OCI-LY1 (cell line): ENCODE data around the gene NISCH.

Experiments used
- H2AFZ ChIP-seq: fragments of 200-600 bp; sonication (generic), shearing (Covaris generic); 2 replicates; pipeline ENCODE4 v1.6.0; 2014; ENCODE audit warnings: antibody characterized with exemption, mild to moderate bottlenecking, low read length
- H3F3A ChIP-seq: fragments of 200-600 bp; sonication (generic), shearing (Covaris generic); 2 replicates; pipeline ENCODE4 v1.6.0; 2014; ENCODE audit warnings: mild to moderate bottlenecking, antibody characterized with exemption, low read length, moderate library complexity; ENCODE audit not compliant: insufficient read depth
- H3K27ac ChIP-seq: fragments of 200-600 bp; sonication (generic); 2 replicates; pipeline ENCODE4 v1.5.1; 2014; ENCODE audit warnings: low read length, mixed run types, mild to moderate bottlenecking, low read depth; ENCODE audit not compliant: poor library complexity, severe bottlenecking
- H3K27me3 ChIP-seq: fragments of 200-600 bp; sonication (generic); 2 replicates; pipeline ENCODE4 v1.6.0; 2014; ENCODE audit warnings: antibody characterized with exemption, mild to moderate bottlenecking, low read length, moderate library complexity; ENCODE audit not compliant: insufficient read depth
- H3K36me3 ChIP-seq: fragments of 200-600 bp; sonication (generic); 2 replicates; pipeline ENCODE4 v1.6.1; 2014; ENCODE audit warnings: mild to moderate bottlenecking, antibody characterized with exemption, low read length, moderate library complexity, mixed read lengths; ENCODE audit not compliant: insufficient read depth
- H3K4me1 ChIP-seq: fragments of 200-600 bp; sonication (generic); 2 replicates; pipeline ENCODE4 v1.5.1; 2014; ENCODE audit warnings: mild to moderate bottlenecking, low read length, moderate library complexity; ENCODE audit not compliant: insufficient read depth, severe bottlenecking
- H3K4me2 ChIP-seq: fragments of 200-600 bp; sonication (generic), shearing (Covaris generic); 2 replicates; pipeline ENCODE4 v1.6.1; 2014; ENCODE audit warnings: low read length
- H3K4me3 ChIP-seq: fragments of 200-600 bp; sonication (generic); 2 replicates; pipeline ENCODE4 v1.5.1; 2014; ENCODE audit warnings: low read length, low read depth, mild to moderate bottlenecking, mixed read lengths; ENCODE audit not compliant: poor library complexity, severe bottlenecking
- H3K79me2 ChIP-seq: fragments of 200-600 bp; shearing (Covaris generic); 2 replicates; pipeline ENCODE4 v1.6.1; 2016; ENCODE audit warnings: mixed run types, low read length, mixed read lengths; ENCODE audit not compliant: insufficient read depth
- H3K9ac ChIP-seq: fragments of 200-600 bp; sonication (generic), shearing (Covaris generic); 2 replicates; pipeline ENCODE4 v1.6.1; 2014; ENCODE audit warnings: mild to moderate bottlenecking, low read length, mixed read lengths
- H3K9me2 ChIP-seq: fragments of 200-600 bp; sonication (generic), shearing (Covaris generic); 2 replicates; pipeline ENCODE4 v1.6.1; 2014; ENCODE audit warnings: low read depth, mild to moderate bottlenecking, low read length, mixed read lengths
- H3K9me3 ChIP-seq: fragments of 200-600 bp; shearing (Covaris generic); 2 replicates; pipeline ENCODE4 v1.6.1; 2014; ENCODE audit warnings: low read length, mixed read lengths
- H4K20me1 ChIP-seq: fragments of 200-600 bp; sonication (generic), shearing (Covaris generic); 2 replicates; pipeline ENCODE4 v1.6.0; 2016; ENCODE audit warnings: mild to moderate bottlenecking, low read length; ENCODE audit not compliant: insufficient read depth
- EZH2 ChIP-seq: fragments of 200-600 bp; sonication (generic), shearing (Covaris generic); IDR thresholded peaks from 2 replicates; pipeline ENCODE4 v1.8.0; 2017; ENCODE audit warnings: borderline replicate concordance, mixed run types, mild to moderate bottlenecking, antibody characterized with exemption, low read length, moderate library complexity, mixed read lengths
- TF ChIP-seq, protein P1 (sequence below): fragments of 200-600 bp; sonication (generic), shearing (Covaris generic); IDR thresholded peaks from 2 replicates; pipeline ENCODE4 v1.5.1; 2017; ENCODE audit warnings: mild to moderate bottlenecking, antibody characterized with exemption, low read length, moderate library complexity, mixed read lengths

The NISCH gene

DNA sequence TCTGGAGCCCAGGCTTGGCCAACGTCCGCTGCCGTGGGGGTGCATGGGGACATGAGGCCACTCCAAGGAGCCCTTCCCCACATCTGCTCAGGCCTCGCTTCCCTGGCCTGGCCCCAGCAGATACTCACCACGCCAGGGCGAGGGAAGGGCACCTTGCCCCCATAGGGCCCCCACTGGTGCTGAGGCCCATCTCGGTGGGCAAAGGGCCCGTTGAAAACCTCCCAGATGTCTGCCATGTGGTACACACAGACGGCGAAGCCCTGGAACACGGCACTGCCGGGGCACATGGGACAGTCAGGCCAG is 15.2 kb upstream of the NISCH start:
- no peak overlapping the region for H3K27ac ChIP-seq
- H3K79me2 ChIP-seq: no peaks in the 10 kb centered on the region
- H3K9me2 ChIP-seq: no peaks in the 10 kb centered on the region
- H2AFZ ChIP-seq: no peak overlapping the region
- H3K9ac ChIP-seq: no peak overlapping the region
- H3K27me3 ChIP-seq: peaks cover 10% of the 10 kb centered on the region; the same call in 1 of the 2 replicates
- H3K36me3 ChIP-seq: no peaks in the 10 kb centered on the region
- no peak overlapping the region for H3K4me3 ChIP-seq
- H3K4me2 ChIP-seq: no peak overlapping the region
- no peaks in the 10 kb centered on the region for H3K9me3 ChIP-seq
- peaks cover 10% of the 10 kb centered on the region for H3K4me1 ChIP-seq
- H4K20me1 ChIP-seq: no peaks in the 10 kb centered on the region
- no peaks in the 10 kb centered on the region for H3F3A ChIP-seq
- TF ChIP-seq, protein P1, sequence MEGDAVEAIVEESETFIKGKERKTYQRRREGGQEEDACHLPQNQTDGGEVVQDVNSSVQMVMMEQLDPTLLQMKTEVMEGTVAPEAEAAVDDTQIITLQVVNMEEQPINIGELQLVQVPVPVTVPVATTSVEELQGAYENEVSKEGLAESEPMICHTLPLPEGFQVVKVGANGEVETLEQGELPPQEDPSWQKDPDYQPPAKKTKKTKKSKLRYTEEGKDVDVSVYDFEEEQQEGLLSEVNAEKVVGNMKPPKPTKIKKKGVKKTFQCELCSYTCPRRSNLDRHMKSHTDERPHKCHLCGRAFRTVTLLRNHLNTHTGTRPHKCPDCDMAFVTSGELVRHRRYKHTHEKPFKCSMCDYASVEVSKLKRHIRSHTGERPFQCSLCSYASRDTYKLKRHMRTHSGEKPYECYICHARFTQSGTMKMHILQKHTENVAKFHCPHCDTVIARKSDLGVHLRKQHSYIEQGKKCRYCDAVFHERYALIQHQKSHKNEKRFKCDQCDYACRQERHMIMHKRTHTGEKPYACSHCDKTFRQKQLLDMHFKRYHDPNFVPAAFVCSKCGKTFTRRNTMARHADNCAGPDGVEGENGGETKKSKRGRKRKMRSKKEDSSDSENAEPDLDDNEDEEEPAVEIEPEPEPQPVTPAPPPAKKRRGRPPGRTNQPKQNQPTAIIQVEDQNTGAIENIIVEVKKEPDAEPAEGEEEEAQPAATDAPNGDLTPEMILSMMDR: no peak
- no peak for TF ChIP-seq EZH2

DNA sequence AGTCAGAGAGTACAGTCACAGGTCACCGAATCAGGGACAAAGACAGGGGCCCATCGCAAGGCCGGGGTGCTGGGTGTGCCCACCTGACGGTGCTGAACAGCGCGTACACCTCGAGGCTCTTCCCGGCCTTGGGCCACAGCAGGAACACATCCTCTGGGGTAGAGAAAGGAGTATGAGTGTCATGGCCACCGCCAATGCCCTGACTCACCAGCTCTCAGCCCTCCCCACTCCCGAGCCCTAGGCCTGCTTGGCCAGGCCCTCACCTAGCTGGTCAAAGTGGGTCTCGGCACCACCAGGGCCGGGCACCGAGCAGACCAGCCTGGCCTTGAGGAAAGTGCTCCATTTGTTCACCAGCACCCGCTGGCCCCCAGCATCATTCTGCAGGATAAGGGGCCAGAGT is 14.7 kb upstream of the NISCH start:
- Histone ChIP-seq H3K36me3 (no peaks in the 10 kb centered on the region), H4K20me1 (no peaks in the 10 kb centered on the region), H3K4me3 (no peak overlapping the region), H3K9me2 (no peaks in the 10 kb centered on the region), H3K27ac (no peak overlapping the region), H3F3A (no peaks in the 10 kb centered on the region), H3K79me2 (no peaks in the 10 kb centered on the region), H3K9ac (no peak overlapping the region), H3K4me1 (peaks cover 11% of the 10 kb centered on the region), H3K4me2 (no peak overlapping the region), H3K27me3 (peaks cover 10% of the 10 kb centered on the region; the same call in 1 of the 2 replicates), H2AFZ (no peak overlapping the region), H3K9me3 (no peaks in the 10 kb centered on the region)
- TF ChIP-seq, protein P1: no peak

DNA sequence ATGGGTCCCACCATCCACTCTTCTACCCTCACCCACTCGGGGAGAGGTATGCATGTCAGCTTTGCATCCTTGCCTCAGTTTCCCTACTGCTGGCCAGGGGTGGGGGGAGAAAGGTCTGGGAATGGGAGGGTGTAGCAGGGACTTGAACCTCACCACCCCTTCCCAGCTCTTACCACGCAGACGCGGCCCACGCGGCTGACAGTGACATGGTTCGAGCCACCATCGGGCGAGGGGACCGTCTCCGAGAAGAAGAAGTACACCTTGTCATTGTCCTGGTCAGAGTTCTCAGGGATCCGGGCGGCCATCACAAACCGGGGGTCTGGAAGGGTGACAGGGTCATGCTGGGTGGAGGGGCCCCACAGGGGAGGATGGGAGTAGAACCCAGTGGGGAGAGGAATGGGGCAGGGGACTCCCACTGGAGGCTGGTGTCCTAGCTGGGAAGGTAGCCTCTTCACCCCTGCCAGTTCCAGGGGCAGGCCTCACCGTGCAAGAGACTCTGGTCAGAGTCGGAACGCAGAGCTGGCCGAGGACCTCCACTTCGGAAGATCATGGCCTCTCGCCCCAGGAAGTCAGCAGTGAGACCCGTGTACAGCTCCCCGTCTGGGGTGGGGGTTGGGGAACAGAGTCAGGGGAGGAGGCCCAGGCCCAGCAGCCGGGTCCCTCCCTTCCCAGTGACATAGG is 14.2 kb upstream of the NISCH start:
- Histone ChIP-seq H3K27ac (no peak overlapping the region), H3K36me3 (no peaks in the 10 kb centered on the region), H3K4me1 (peaks cover 11% of the 10 kb centered on the region), H3K79me2 (no peaks in the 10 kb centered on the region), H3K9ac (no peak overlapping the region), H3F3A (no peaks in the 10 kb centered on the region), H3K9me3 (no peaks in the 10 kb centered on the region), H3K9me2 (no peaks in the 10 kb centered on the region), H2AFZ (no peak overlapping the region), H3K4me3 (no peak overlapping the region), H4K20me1 (no peaks in the 10 kb centered on the region), H3K4me2 (no peak overlapping the region), H3K27me3 (peaks cover 10% of the 10 kb centered on the region; the same call in 1 of the 2 replicates)
- TF ChIP-seq, protein P1: no peak
- no peak for TF ChIP-seq EZH2
